Measurements from ENCODE around the gene RCN1.

Gene RCN1

GRCh38 chr11:32113200-32113919 is 22.5 kb downstream of the RCN1 start:
- H3K9ac ChIP-seq (ENCODE audit: low read depth, low read length, poor library complexity): no peak overlapping the region
- H2BK5ac ChIP-seq (ENCODE audit: low read length): no peak overlapping the region
- H3K4me2 ChIP-seq (ENCODE audit: insufficient read depth, low read length, poor library complexity, severe bottlenecking): no peak overlapping the region
- WGBS, 2 donors (ENCODE audit: extremely low coverage in 2 of 2, insufficient read length in 2 of 2, insufficient replicate concordance in 1 of 2): no CpG with 5 or more reads among the region's 10 CpGs
- no peak overlapping the region for H3K4me3 ChIP-seq (ENCODE audit: low read length in 2 of 2)
- no peak overlapping the region for H3K18ac ChIP-seq (ENCODE audit: low read length)
- no peak overlapping the region for H3K27ac ChIP-seq (replicated peaks; ENCODE audit: low read length)
- no peak overlapping the region for H4K91ac ChIP-seq (ENCODE audit: low read depth, low read length, poor library complexity)
- H2AK5ac ChIP-seq (ENCODE audit: low read depth, low read length): no peak overlapping the region
- no peaks in the 10 kb centered on the region for H3K79me1 ChIP-seq (ENCODE audit: low read depth, low read length)
- H3K4ac ChIP-seq (ENCODE audit: low read length): no peak overlapping the region
- H3K23ac ChIP-seq (ENCODE audit: low read depth, low read length, poor library complexity): no peak overlapping the region
- no peaks in the 10 kb centered on the region for H3K36me3 ChIP-seq (replicated peaks in 1 of 2; ENCODE audit: control insufficient read depth in 2 of 2, insufficient read depth in 2 of 2, low read length in 2 of 2)
- no peak for DNase-seq (ENCODE audit: low spot score)
- H4K8ac ChIP-seq (ENCODE audit: low read depth, low read length): no peak overlapping the region
- peaks cover 0 to 2% of the 10 kb centered on the region in 2 donors for H3K4me1 ChIP-seq (ENCODE audit: control insufficient read depth in 2 of 2, insufficient read depth in 1 of 2, low read depth in 1 of 2, low read length in 2 of 2)
- peak overlapping the region; percentile 9 for H2AFZ ChIP-seq (ENCODE audit: low read length)
- H3K14ac ChIP-seq (ENCODE audit: low read length): no peak overlapping the region
- H2BK120ac ChIP-seq (ENCODE audit: low read depth, low read length): no peak overlapping the region
- no peak overlapping the region for H2BK12ac ChIP-seq (ENCODE audit: low read length)
- H2BK15ac ChIP-seq (ENCODE audit: low read length): no peak overlapping the region
- H3K9me3 ChIP-seq (replicated peaks in 1 of 2; ENCODE audit: control insufficient read depth in 2 of 2, insufficient read depth in 1 of 2, low read depth in 1 of 2, low read length in 2 of 2): no peaks in the 10 kb centered on the region
- H3K27me3 ChIP-seq (ENCODE audit: control insufficient read depth in 3 of 3, insufficient read depth in 3 of 3, low read depth in 1 of 3, low read length in 3 of 3): peaks cover 0 to 11% (median 0%) of the 10 kb centered on the region in 3 experiments

GRCh38 chr11:32113920-32114203 is 23.0 kb downstream of the RCN1 start:
- Histone ChIP-seq H3K23ac (ENCODE audit: low read depth, low read length, poor library complexity) (no peak overlapping the region), H2BK12ac (ENCODE audit: low read length) (no peak overlapping the region), H3K14ac (ENCODE audit: low read length) (no peak overlapping the region), H3K4ac (ENCODE audit: low read length) (no peak overlapping the region), H3K27me3 (ENCODE audit: control insufficient read depth in 3 of 3, insufficient read depth in 3 of 3, low read depth in 1 of 3, low read length in 3 of 3) (peaks cover 0 to 11% (median 0%) of the 10 kb centered on the region in 3 experiments), H3K79me1 (ENCODE audit: low read depth, low read length) (no peaks in the 10 kb centered on the region), H3K4me2 (ENCODE audit: insufficient read depth, low read length, poor library complexity, severe bottlenecking) (no peak overlapping the region), H3K4me1 (ENCODE audit: control insufficient read depth in 2 of 2, insufficient read depth in 1 of 2, low read depth in 1 of 2, low read length in 2 of 2) (peaks cover 0 to 2% of the 10 kb centered on the region in 2 donors), H3K9ac (ENCODE audit: low read depth, low read length, poor library complexity) (no peak overlapping the region), H3K27ac (replicated peaks; ENCODE audit: low read length) (no peak overlapping the region), H3K18ac (ENCODE audit: low read length) (no peak overlapping the region), H2BK5ac (ENCODE audit: low read length) (no peak overlapping the region), H2BK120ac (ENCODE audit: low read depth, low read length) (no peak overlapping the region), H3K36me3 (replicated peaks in 1 of 2; ENCODE audit: control insufficient read depth in 2 of 2, insufficient read depth in 2 of 2, low read length in 2 of 2) (no peaks in the 10 kb centered on the region), H4K8ac (ENCODE audit: low read depth, low read length) (no peak overlapping the region), H4K91ac (ENCODE audit: low read depth, low read length, poor library complexity) (no peak overlapping the region), H3K9me3 (replicated peaks in 1 of 2; ENCODE audit: control insufficient read depth in 2 of 2, insufficient read depth in 1 of 2, low read depth in 1 of 2, low read length in 2 of 2) (no peaks in the 10 kb centered on the region), H2AFZ (ENCODE audit: low read length) (no peak overlapping the region), H2BK15ac (ENCODE audit: low read length) (no peak overlapping the region), H3K4me3 (ENCODE audit: low read length in 2 of 2) (no peak overlapping the region), H2AK5ac (ENCODE audit: low read depth, low read length) (no peak overlapping the region)
- no peak for DNase-seq (ENCODE audit: low spot score)
- WGBS, 2 donors (ENCODE audit: extremely low coverage in 2 of 2, insufficient read length in 2 of 2, insufficient replicate concordance in 1 of 2): no CpG with 5 or more reads among the region's 2 CpGs

GRCh38 chr11:32115446-32115845 is 24.6 kb downstream of the RCN1 start:
- H3K14ac ChIP-seq (ENCODE audit: low read length): no peak overlapping the region
- H3K27me3 ChIP-seq (ENCODE audit: control insufficient read depth in 3 of 3, insufficient read depth in 3 of 3, low read depth in 1 of 3, low read length in 3 of 3): peaks cover 0 to 11% (median 0%) of the 10 kb centered on the region in 3 experiments
- no peak overlapping the region for H3K27ac ChIP-seq (replicated peaks; ENCODE audit: low read length)
- no peaks in the 10 kb centered on the region for H3K79me1 ChIP-seq (ENCODE audit: low read depth, low read length)
- H2AK5ac ChIP-seq (ENCODE audit: low read depth, low read length): no peak overlapping the region
- no peak overlapping the region for H3K4me3 ChIP-seq (ENCODE audit: low read length in 2 of 2)
- H2BK12ac ChIP-seq (ENCODE audit: low read length): no peak overlapping the region
- H4K8ac ChIP-seq (ENCODE audit: low read depth, low read length): no peak overlapping the region
- no peak overlapping the region for H3K4me2 ChIP-seq (ENCODE audit: insufficient read depth, low read length, poor library complexity, severe bottlenecking)
- no peak overlapping the region for H3K23ac ChIP-seq (ENCODE audit: low read depth, low read length, poor library complexity)
- no peak overlapping the region for H2AFZ ChIP-seq (ENCODE audit: low read length)
- DNase-seq (ENCODE audit: low spot score): no peak
- no peak overlapping the region for H3K9ac ChIP-seq (ENCODE audit: low read depth, low read length, poor library complexity)
- H2BK5ac ChIP-seq (ENCODE audit: low read length): no peak overlapping the region
- H3K9me3 ChIP-seq (replicated peaks in 1 of 2; ENCODE audit: control insufficient read depth in 2 of 2, insufficient read depth in 1 of 2, low read depth in 1 of 2, low read length in 2 of 2): no peaks in the 10 kb centered on the region
- no peak overlapping the region for H4K91ac ChIP-seq (ENCODE audit: low read depth, low read length, poor library complexity)
- H2BK120ac ChIP-seq (ENCODE audit: low read depth, low read length): no peak overlapping the region
- no peaks in the 10 kb centered on the region for H3K4me1 ChIP-seq (ENCODE audit: control insufficient read depth in 2 of 2, insufficient read depth in 1 of 2, low read depth in 1 of 2, low read length in 2 of 2)
- no peak overlapping the region for H3K18ac ChIP-seq (ENCODE audit: low read length)
- WGBS, 2 donors (ENCODE audit: extremely low coverage in 2 of 2, insufficient read length in 2 of 2, insufficient replicate concordance in 1 of 2): no CpG with 5 or more reads among the region's 5 CpGs
- no peak overlapping the region for H3K4ac ChIP-seq (ENCODE audit: low read length)
- no peaks in the 10 kb centered on the region for H3K36me3 ChIP-seq (replicated peaks in 1 of 2; ENCODE audit: control insufficient read depth in 2 of 2, insufficient read depth in 2 of 2, low read length in 2 of 2)
- H2BK15ac ChIP-seq (ENCODE audit: low read length): no peak overlapping the region

- no peak overlapping the region for H3K4me2 ChIP-seq (ENCODE audit: insufficient read depth, low read length, poor library complexity, severe bottlenecking)
- H3K14ac ChIP-seq (ENCODE audit: low read length): no peak overlapping the region
- H3K23ac ChIP-seq (ENCODE audit: low read depth, low read length, poor library complexity): no peak overlapping the region
- no CpG with 5 or more reads among the region's 2 CpGs for WGBS, 2 donors (ENCODE audit: extremely low coverage in 2 of 2, insufficient read length in 2 of 2, insufficient replicate concordance in 1 of 2)
- DNase-seq (ENCODE audit: low spot score): no peak
- no peak overlapping the region for H2BK120ac ChIP-seq (ENCODE audit: low read depth, low read length)
- H3K9ac ChIP-seq (ENCODE audit: low read depth, low read length, poor library complexity): no peak overlapping the region
- no peak overlapping the region for H2AFZ ChIP-seq (ENCODE audit: low read length)
- no peaks in the 10 kb centered on the region for H3K9me3 ChIP-seq (replicated peaks in 1 of 2; ENCODE audit: control insufficient read depth in 2 of 2, insufficient read depth in 1 of 2, low read depth in 1 of 2, low read length in 2 of 2)
- H2BK15ac ChIP-seq (ENCODE audit: low read length): no peak overlapping the region
- H3K27me3 ChIP-seq (ENCODE audit: control insufficient read depth in 3 of 3, insufficient read depth in 3 of 3, low read depth in 1 of 3, low read length in 3 of 3): peaks cover 0 to 11% (median 0%) of the 10 kb centered on the region in 3 experiments
- no peaks in the 10 kb centered on the region for H3K36me3 ChIP-seq (replicated peaks in 1 of 2; ENCODE audit: control insufficient read depth in 2 of 2, insufficient read depth in 2 of 2, low read length in 2 of 2)
- H3K4me1 ChIP-seq (ENCODE audit: control insufficient read depth in 2 of 2, insufficient read depth in 1 of 2, low read depth in 1 of 2, low read length in 2 of 2): no peaks in the 10 kb centered on the region
- H2BK5ac ChIP-seq (ENCODE audit: low read length): no peak overlapping the region
- H3K79me1 ChIP-seq (ENCODE audit: low read depth, low read length): no peaks in the 10 kb centered on the region
- no peak overlapping the region for H3K18ac ChIP-seq (ENCODE audit: low read length)
- no peak overlapping the region for H2AK5ac ChIP-seq (ENCODE audit: low read depth, low read length)
- H4K8ac ChIP-seq (ENCODE audit: low read depth, low read length): no peak overlapping the region
- H3K4me3 ChIP-seq (ENCODE audit: low read length in 2 of 2): no peak overlapping the region
- no peak overlapping the region for H3K27ac ChIP-seq (replicated peaks; ENCODE audit: low read length)
- no peak overlapping the region for H2BK12ac ChIP-seq (ENCODE audit: low read length)
- no peak overlapping the region for H4K91ac ChIP-seq (ENCODE audit: low read depth, low read length, poor library complexity)
- H3K4ac ChIP-seq (ENCODE audit: low read length): no peak overlapping the region
Measured at GRCh38 chr11:32116668-32117067, 25.8 kb downstream of the RCN1 start.

Measured in neuronal stem cell (in vitro differentiated cells).